IPS-11a (cell line): ENCODE measurements around the gene CCDC152.
"Not testable (repeated sequence)": the region's sequence is repeated elsewhere in the genome, so short reads cannot be mapped to it uniquely, and the experiment has no call there.

Source experiments
- H3K4me3 ChIP-seq: one replicate; pipeline ENCODE4 v1.5.1; 2013; ENCODE audit warnings: low read depth, low read length, control low read depth

CCDC152 gene

GRCh38 chr5:42811591-42812446 is 55.2 kb downstream of the CCDC152 start, which contains the start of gene SELENOP:
Gene SELENOP (minus strand): TSS chr5:42811892. CDS start chr5:42808353, 3,539 bp downstream.
- no peak within 1 kb of the TSS for H3K4me3 ChIP-seq

GRCh38 chr5:42812620-42813019 is 56.0 kb downstream of the CCDC152 start:
- H3K4me3 ChIP-seq: no peak overlapping the region

GRCh38 chr5:42813533-42813932 is 56.9 kb downstream of the CCDC152 start:
- H3K4me3 ChIP-seq: no peak overlapping the region

GRCh38 chr5:42816546-42816945 is 59.9 kb downstream of the CCDC152 start:
- H3K4me3 ChIP-seq: not testable (repeated sequence)

- no peak overlapping the region for H3K4me3 ChIP-seq
These were observed 63.1 kb downstream of the CCDC152 start for GRCh38 chr5:42819745-42820144.

- H3K4me3 ChIP-seq: no peak overlapping the region
These were observed 65.9 kb downstream of the CCDC152 start for GRCh38 chr5:42822548-42822947.

- H3K4me3 ChIP-seq: no peak overlapping the region
These were observed 67.8 kb downstream of the CCDC152 start for GRCh38 chr5:42824347-42824976.

GRCh38 chr5:42825422-42826148 is 69.0 kb downstream of the CCDC152 start:
- H3K4me3 ChIP-seq: no peak overlapping the region

- H3K4me3 ChIP-seq: no peak overlapping the region
These were observed 70.3 kb downstream of the CCDC152 start for GRCh38 chr5:42826757-42827515.

- no peak overlapping the region for H3K4me3 ChIP-seq
These were observed 72.1 kb downstream of the CCDC152 start for GRCh38 chr5:42828671-42829070.

GRCh38 chr5:42830924-42831323 is 74.3 kb downstream of the CCDC152 start:
- H3K4me3 ChIP-seq: no peak overlapping the region

- no peak overlapping the region for H3K4me3 ChIP-seq
These were observed 75.4 kb downstream of the CCDC152 start for GRCh38 chr5:42832060-42832459.

GRCh38 chr5:42836070-42836769 is 79.6 kb downstream of the CCDC152 start:
- H3K4me3 ChIP-seq: no peak overlapping the region

GRCh38 chr5:42837601-42838000 is 81.0 kb downstream of the CCDC152 start:
- H3K4me3 ChIP-seq: no peak overlapping the region

GRCh38 chr5:42839196-42839595 is 82.6 kb downstream of the CCDC152 start:
- H3K4me3 ChIP-seq: no peak overlapping the region

GRCh38 chr5:42840269-42840668 is 83.7 kb downstream of the CCDC152 start:
- no peak overlapping the region for H3K4me3 ChIP-seq

GRCh38 chr5:42840842-42841567 is 84.4 kb downstream of the CCDC152 start:
- H3K4me3 ChIP-seq: no peak overlapping the region

GRCh38 chr5:42842921-42843641 is 86.5 kb downstream of the CCDC152 start:
- no peak overlapping the region for H3K4me3 ChIP-seq
